MM.1S (cell line): ENCODE measurements around the gene CACNB2.
A peak's percentile ranks its signal among the peaks of the same experiment; 100 is the strongest.

Experiments
- DNase-seq: peaks from one replicate; pipeline ENCODE4 v3.0.0-alpha.2; 2015
- H2AFZ ChIP-seq: fragments of 300-600 bp; sonication (generic); 2 replicates; pipeline ENCODE4 v1.6.0; 2016; ENCODE audit warnings: antibody characterized with exemption, low read length
- H3F3A ChIP-seq: fragments of 300-600 bp; sonication (generic); 2 replicates; pipeline ENCODE4 v1.6.1; 2016; ENCODE audit warnings: mild to moderate bottlenecking, antibody characterized with exemption, low read length, moderate library complexity, mixed read lengths; ENCODE audit not compliant: insufficient read depth
- H3K27ac ChIP-seq: fragments of 300-600 bp; sonication (generic); 2 replicates; pipeline ENCODE4 v1.5.1; 2016; ENCODE audit warnings: mild to moderate bottlenecking, low read length
- H3K27me3 ChIP-seq: fragments of 300-600 bp; sonication (generic); replicated peaks from 2 replicates; pipeline ENCODE4 v1.6.0; 2016; ENCODE audit warnings: low read length; ENCODE audit not compliant: insufficient read depth
- H3K36me3 ChIP-seq: fragments of 300-600 bp; sonication (generic); replicated peaks from 2 replicates; pipeline ENCODE4 v1.6.1; 2016; ENCODE audit warnings: mild to moderate bottlenecking, low read length, mixed read lengths; ENCODE audit not compliant: insufficient read depth
- H3K4me1 ChIP-seq: fragments of 300-600 bp; sonication (generic); 2 replicates; pipeline ENCODE4 v1.6.1; 2016; ENCODE audit warnings: low read length, mixed read lengths
- H3K4me2 ChIP-seq: fragments of 300-600 bp; sonication (generic); 2 replicates; pipeline ENCODE4 v1.6.0; 2016; ENCODE audit warnings: low read depth, low read length
- H3K4me3 ChIP-seq: fragments of 300-600 bp; sonication (generic); 2 replicates; pipeline ENCODE4 v1.5.1; 2016; ENCODE audit warnings: low read length, mixed read lengths
- H3K79me2 ChIP-seq: fragments of 300-600 bp; sonication (generic); 2 replicates; pipeline ENCODE4 v1.6.1; 2016; ENCODE audit warnings: mixed run types, low read length, mixed read lengths
- H3K9ac ChIP-seq: fragments of 300-600 bp; sonication (generic); 2 replicates; pipeline ENCODE4 v1.6.1; 2016; ENCODE audit warnings: low read length, mixed read lengths
- H3K9me2 ChIP-seq: fragments of 300-600 bp; sonication (generic); replicated peaks from 2 replicates; pipeline ENCODE4 v1.6.1; 2016; ENCODE audit warnings: mild to moderate bottlenecking, low read length, mixed read lengths; ENCODE audit not compliant: insufficient read depth
- H3K9me3 ChIP-seq: fragments of 300-600 bp; sonication (generic); replicated peaks from 2 replicates; pipeline ENCODE4 v1.6.1; 2016; ENCODE audit warnings: mild to moderate bottlenecking, low read length, mixed read lengths; ENCODE audit not compliant: insufficient read depth
- H4K20me1 ChIP-seq: fragments of 300-600 bp; sonication (generic); 2 replicates; pipeline ENCODE4 v1.6.1; 2016; ENCODE audit warnings: mild to moderate bottlenecking, low read length, moderate library complexity, mixed read lengths; ENCODE audit not compliant: insufficient read depth
- EZH2 ChIP-seq: fragments of 300-600 bp; sonication (generic); optimal IDR thresholded peaks from 2 replicates; pipeline ENCODE3; 2017; ENCODE audit warnings: low read depth, mild to moderate bottlenecking, antibody characterized with exemption, low read length, mixed read lengths
- EZH2phosphoT487 ChIP-seq: fragments of 300-600 bp; sonication (generic); IDR thresholded peaks from 2 replicates; pipeline ENCODE4 v1.6.1; 2018; ENCODE audit warnings: antibody characterized with exemption, low read length
- TF ChIP-seq, protein P1 (sequence below): fragments of 300-600 bp; sonication (generic); IDR thresholded peaks from 2 replicates; pipeline ENCODE4 v1.5.1; 2016; ENCODE audit warnings: antibody characterized with exemption, low read length, mixed read lengths

Gene CACNB2

GRCh38 chr10:18246967-18247366 is 106.7 kb downstream of the CACNB2 start:
- no peak overlapping the region for H3K9ac ChIP-seq
- no peaks in the 10 kb centered on the region for H3K4me1 ChIP-seq
- no peaks in the 10 kb centered on the region for H4K20me1 ChIP-seq
- no peak overlapping the region for H2AFZ ChIP-seq
- H3K9me3 ChIP-seq: no peaks in the 10 kb centered on the region
- no peak for DNase-seq
- TF ChIP-seq EZH2phosphoT487 (no peak), EZH2 (no peak)
- TF ChIP-seq, protein P1, sequence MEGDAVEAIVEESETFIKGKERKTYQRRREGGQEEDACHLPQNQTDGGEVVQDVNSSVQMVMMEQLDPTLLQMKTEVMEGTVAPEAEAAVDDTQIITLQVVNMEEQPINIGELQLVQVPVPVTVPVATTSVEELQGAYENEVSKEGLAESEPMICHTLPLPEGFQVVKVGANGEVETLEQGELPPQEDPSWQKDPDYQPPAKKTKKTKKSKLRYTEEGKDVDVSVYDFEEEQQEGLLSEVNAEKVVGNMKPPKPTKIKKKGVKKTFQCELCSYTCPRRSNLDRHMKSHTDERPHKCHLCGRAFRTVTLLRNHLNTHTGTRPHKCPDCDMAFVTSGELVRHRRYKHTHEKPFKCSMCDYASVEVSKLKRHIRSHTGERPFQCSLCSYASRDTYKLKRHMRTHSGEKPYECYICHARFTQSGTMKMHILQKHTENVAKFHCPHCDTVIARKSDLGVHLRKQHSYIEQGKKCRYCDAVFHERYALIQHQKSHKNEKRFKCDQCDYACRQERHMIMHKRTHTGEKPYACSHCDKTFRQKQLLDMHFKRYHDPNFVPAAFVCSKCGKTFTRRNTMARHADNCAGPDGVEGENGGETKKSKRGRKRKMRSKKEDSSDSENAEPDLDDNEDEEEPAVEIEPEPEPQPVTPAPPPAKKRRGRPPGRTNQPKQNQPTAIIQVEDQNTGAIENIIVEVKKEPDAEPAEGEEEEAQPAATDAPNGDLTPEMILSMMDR: no peak
- H3K27ac ChIP-seq: no peak overlapping the region
- H3F3A ChIP-seq: no peaks in the 10 kb centered on the region
- H3K36me3 ChIP-seq: no peaks in the 10 kb centered on the region
- no peaks in the 10 kb centered on the region for H3K9me2 ChIP-seq
- no peak overlapping the region for H3K4me2 ChIP-seq
- H3K79me2 ChIP-seq: no peaks in the 10 kb centered on the region
- H3K4me3 ChIP-seq: no peak overlapping the region
- H3K27me3 ChIP-seq: no peaks in the 10 kb centered on the region

- Histone ChIP-seq H3K79me2 (no peaks in the 10 kb centered on the region), H3K36me3 (no peaks in the 10 kb centered on the region), H3K4me1 (no peaks in the 10 kb centered on the region), H4K20me1 (no peaks in the 10 kb centered on the region), H3K4me2 (no peak overlapping the region), H3K4me3 (no peak overlapping the region), H2AFZ (no peak overlapping the region), H3K27ac (no peak overlapping the region), H3K9ac (no peak overlapping the region), H3K9me3 (no peaks in the 10 kb centered on the region), H3F3A (no peaks in the 10 kb centered on the region), H3K27me3 (no peaks in the 10 kb centered on the region), H3K9me2 (no peaks in the 10 kb centered on the region)
- no peak for DNase-seq
- TF ChIP-seq, protein P1: no peak
- TF ChIP-seq EZH2 (no peak), EZH2phosphoT487 (no peak)
Measured at GRCh38 chr10:18252086-18252485, 111.9 kb downstream of the CACNB2 start.

- no peaks in the 10 kb centered on the region for H3K36me3 ChIP-seq
- peak overlapping the region; percentile 45 for H3K4me2 ChIP-seq
- no peaks in the 10 kb centered on the region for H3K79me2 ChIP-seq
- H4K20me1 ChIP-seq: no peaks in the 10 kb centered on the region
- no peaks in the 10 kb centered on the region for H3K4me1 ChIP-seq
- H3K27me3 ChIP-seq: no peaks in the 10 kb centered on the region
- H3F3A ChIP-seq: no peaks in the 10 kb centered on the region
- peak overlapping the region; percentile 61 for H2AFZ ChIP-seq
- no peak for DNase-seq
- H3K9me3 ChIP-seq: no peaks in the 10 kb centered on the region
- H3K9ac ChIP-seq: no peak overlapping the region
- no peak for TF ChIP-seq EZH2phosphoT487
- TF ChIP-seq, protein P1: no peak
- TF ChIP-seq EZH2: no peak
- peak overlapping the region; percentile 40; the same call in 1 of the 2 replicates for H3K4me3 ChIP-seq
- no peaks in the 10 kb centered on the region for H3K9me2 ChIP-seq
- no peak overlapping the region for H3K27ac ChIP-seq
Measured at GRCh38 chr10:18254086-18254485, 113.9 kb downstream of the CACNB2 start.
